Tibial nerve (tissue), 4 donors: ENCODE results near the gene ATP5F1C. TPM values are rescaled to one million over a fixed set of nuclear protein-coding genes. Genes with fewer than 3 reads are reported as not detected.
"Not testable (repeated sequence)": the region's sequence is repeated elsewhere in the genome, so short reads cannot be mapped to it uniquely, and the experiment has no call there.

ENCODE experiments used
- DNase-seq, 2 donors: peaks; one replicate each; pipeline ENCODE4 v3.0.0-alpha.2; 2019; ENCODE audit warnings: low spot score in 2 of 2
- H3K27ac ChIP-seq, 4 donors: fragments of 200-600 bp; sonication (generic) in 3 of 4; one replicate each; pipeline ENCODE4 v1.5.1; 2017 to 2019; ENCODE audit warnings: mild to moderate bottlenecking in 1 of 4
- H3K27me3 ChIP-seq, 2 donors: fragments of 200-600 bp; sonication (generic) in 1 of 2; one replicate each; pipeline versions ENCODE4 v1.5.1 to v1.6.0; 2017 to 2019
- H3K36me3 ChIP-seq, 3 donors: fragments of 200-600 bp; sonication (generic); one replicate each; pipeline ENCODE4 v1.5.1; 2018 to 2019
- H3K4me1 ChIP-seq, 4 donors: fragments of 200-600 bp; sonication (generic) in 3 of 4; one replicate each; pipeline ENCODE4 v1.5.1; 2017 to 2019
- H3K4me3 ChIP-seq, 4 donors: fragments of 200-600 bp; sonication (generic) in 3 of 4; one replicate each; pipeline ENCODE4 v1.5.1; 2017 to 2019; ENCODE audit warnings: mild to moderate bottlenecking in 1 of 4, moderate library complexity in 1 of 4
- H3K9me3 ChIP-seq, 4 donors: fragments of 200-600 bp; sonication (generic) in 3 of 4; one replicate each; pipeline ENCODE4 v1.5.1; 2017 to 2019
- CTCF ChIP-seq, 5 experiments: fragments of 200-600 bp in 3 of 5; fragments of 450-650 bp in 2 of 5; sonication (generic) in 3 of 5; IDR thresholded peaks; one replicate each; pipeline ENCODE4 v1.5.1; 2016 to 2019; ENCODE audit warnings: antibody characterized with exemption in 5 of 5, mild to moderate bottlenecking in 3 of 5, moderate library complexity in 2 of 5
- EP300 ChIP-seq, 2 donors: sonication (generic); formaldehyde crosslinking; IDR thresholded peaks; one replicate each; pipeline ENCODE4 v1.6.1; 2017; ENCODE audit warnings: antibody characterized with exemption in 2 of 2, mild to moderate bottlenecking in 1 of 2
- POLR2A ChIP-seq, 2 donors: fragments of 450-650 bp; IDR thresholded peaks; one replicate each; pipeline ENCODE4 v1.6.1; 2017; ENCODE audit warnings: antibody characterized with exemption in 2 of 2, mild to moderate bottlenecking in 2 of 2, moderate library complexity in 2 of 2
- WGBS, 2 donors: methylation state at CpG; one replicate each; pipeline ENCODE4 v1.1.5; 2018; 5-methylcytosine and 5-hydroxymethylcytosine counted together
- total RNA-seq, 4 donors: library from RNA; depleted of rRNA; stranded (reverse); fragments of >200 nt; gene quantifications; one replicate each; pipeline ENCODE4 v1.1.0, GENCODE V29; 2016

Gene ATP5F1C
- total RNA-seq, 4 donors from 2014 or later = 138 to 224 (median 171) TPM

DNA sequence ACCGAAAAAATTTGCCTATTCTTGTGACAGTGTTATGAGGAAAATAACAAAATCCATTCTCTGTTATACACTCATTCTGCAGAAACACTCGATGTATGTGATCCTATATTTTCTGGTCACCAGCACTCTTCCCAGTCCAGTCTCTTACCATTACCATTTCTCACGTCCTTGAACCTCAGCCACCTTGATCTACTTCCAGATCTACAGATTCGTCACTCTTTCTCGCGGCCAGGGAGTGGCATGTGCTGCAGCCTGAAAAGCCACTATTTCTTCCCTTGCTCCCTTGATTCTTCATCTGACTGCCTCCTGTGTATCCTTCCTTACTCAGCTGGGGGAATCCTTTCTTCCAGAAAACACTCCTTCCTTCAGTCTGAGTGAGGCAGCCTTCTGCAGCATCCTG lies 16.2 kb downstream of the ATP5F1C start:
- no peaks in the 10 kb centered on the region for H3K4me1 ChIP-seq
- H3K27me3 ChIP-seq = no peaks in the 10 kb centered on the region
- TF ChIP-seq CTCF (IDR thresholded peaks at IDR 0.05) = no peak
- TF ChIP-seq EP300 (IDR thresholded peaks at IDR 0.05) = no peak
- TF ChIP-seq POLR2A (IDR thresholded peaks at IDR 0.05) = no peak
- no peak overlapping the region for H3K4me3 ChIP-seq
- no peaks in the 10 kb centered on the region for H3K9me3 ChIP-seq
- 94 to 95% methylated on average over 6 of the region's 6 CpGs for WGBS, 2 donors
- no peak overlapping the region for H3K27ac ChIP-seq
- H3K36me3 ChIP-seq = peaks cover 5 to 98% (median 23%) of the 10 kb centered on the region in 3 donors
- DNase-seq = no peak

DNA sequence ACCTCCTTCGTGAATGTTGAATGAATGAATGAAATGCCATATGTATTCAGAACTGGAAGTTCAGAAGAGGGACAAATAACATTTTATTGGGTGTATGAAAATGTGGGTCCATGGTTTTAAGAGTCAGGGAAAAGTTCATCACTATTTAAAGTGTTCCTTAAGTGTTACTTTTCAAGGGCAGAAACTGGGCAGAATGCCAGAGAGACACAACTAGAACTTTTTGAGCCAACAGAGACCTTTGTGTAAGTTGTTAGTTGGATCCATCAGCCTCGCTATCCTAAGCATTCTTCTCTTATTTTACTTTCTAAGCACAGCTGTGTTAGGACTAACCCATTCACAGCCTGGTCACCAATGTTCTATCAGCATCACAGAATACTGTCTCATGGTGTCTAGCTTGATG lies 16.8 kb downstream of the ATP5F1C start:
- Histone ChIP-seq H3K27ac (no peak overlapping the region), H3K36me3 (peaks cover 5 to 93% (median 23%) of the 10 kb centered on the region in 3 donors), H3K9me3 (no peaks in the 10 kb centered on the region), H3K4me1 (no peaks in the 10 kb centered on the region), H3K27me3 (no peaks in the 10 kb centered on the region), H3K4me3 (no peak overlapping the region)
- 45 to 49% methylated on average over 2 of the region's 2 CpGs for WGBS, 2 donors
- TF ChIP-seq CTCF (IDR thresholded peaks at IDR 0.05) = no peak
- TF ChIP-seq EP300 (IDR thresholded peaks at IDR 0.05) = no peak
- TF ChIP-seq POLR2A (IDR thresholded peaks at IDR 0.05) = no peak
- DNase-seq = no peak

DNA sequence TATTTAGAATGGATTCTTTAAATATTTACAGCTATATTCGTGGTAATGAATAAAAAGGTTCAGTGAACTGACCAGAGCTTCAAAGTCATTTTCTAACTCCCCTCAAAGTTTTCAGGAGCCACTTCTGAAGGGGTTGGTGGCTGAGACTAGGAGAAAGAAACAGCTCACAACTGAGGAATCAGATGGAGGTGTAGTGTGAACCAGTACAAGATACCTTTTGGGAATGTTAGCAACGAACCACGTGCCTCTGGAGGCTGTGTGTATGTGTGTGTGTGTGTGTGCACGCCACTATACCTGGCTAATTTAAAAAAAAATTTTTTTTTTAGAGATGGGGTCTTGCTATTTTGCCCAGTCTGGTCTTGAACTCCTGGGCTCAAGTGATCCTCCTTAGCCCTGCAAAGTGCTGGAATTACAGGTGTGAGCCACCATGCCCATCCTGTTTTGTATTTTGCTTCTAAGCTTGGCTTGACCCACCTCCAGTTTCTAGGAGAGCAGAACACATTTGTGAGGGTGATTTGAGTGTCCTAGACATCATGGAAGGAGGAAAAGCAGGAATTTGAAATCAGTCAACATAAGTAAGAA lies 20.8 kb downstream of the ATP5F1C start:
- TF ChIP-seq POLR2A (IDR thresholded peaks at IDR 0.05) = no peak
- TF ChIP-seq CTCF (IDR thresholded peaks at IDR 0.05) = no peak
- TF ChIP-seq EP300 (IDR thresholded peaks at IDR 0.05) = no peak
- Histone ChIP-seq H3K9me3 (no peaks in the 10 kb centered on the region), H3K4me3 (no peak overlapping the region), H3K36me3 (peaks cover 3 to 52% (median 10%) of the 10 kb centered on the region in 3 donors), H3K4me1 (no peaks in the 10 kb centered on the region), H3K27me3 (no peaks in the 10 kb centered on the region), H3K27ac (no peak overlapping the region)
- 73% methylated on average over 4 of the region's 4 CpGs for WGBS, 2 donors
- no peak for DNase-seq

GRCh38 chr10:7810443-7810842 lies 22.5 kb downstream of the ATP5F1C start:
- DNase-seq = no peak
- TF ChIP-seq EP300 (IDR thresholded peaks at IDR 0.05) (no peak), POLR2A (IDR thresholded peaks at IDR 0.05) (no peak), CTCF (IDR thresholded peaks at IDR 0.05) (no peak)
- 82 to 84% methylated on average over 7 of the region's 7 CpGs for WGBS, 2 donors
- Histone ChIP-seq H3K27ac (no peak overlapping the region), H3K27me3 (no peaks in the 10 kb centered on the region), H3K4me1 (no peaks in the 10 kb centered on the region), H3K4me3 (no peak overlapping the region), H3K9me3 (no peaks in the 10 kb centered on the region), H3K36me3 (peaks cover 0 to 36% (median 0%) of the 10 kb centered on the region in 3 donors)

DNA sequence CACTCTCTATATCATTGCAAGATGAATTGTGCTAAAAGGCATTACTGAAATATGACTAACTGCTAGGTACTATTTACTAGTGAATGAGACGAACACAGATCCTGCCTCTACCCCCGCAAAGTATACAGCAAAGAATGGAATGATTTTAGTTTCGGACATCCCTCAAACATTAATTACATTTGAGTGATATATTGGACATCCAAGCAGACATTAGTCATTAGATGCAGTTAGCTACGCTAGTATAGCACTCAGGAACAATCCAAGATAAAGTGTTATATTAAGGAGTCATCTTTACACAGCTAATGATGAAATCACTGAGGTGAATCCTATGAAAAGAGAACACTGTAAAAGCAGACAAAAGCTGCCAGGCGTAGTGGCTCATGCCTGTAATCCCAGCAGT lies 23.0 kb downstream of the ATP5F1C start:
- Histone ChIP-seq H3K27ac (no peak overlapping the region), H3K4me1 (no peaks in the 10 kb centered on the region), H3K36me3 (peaks cover 0 to 30% (median 0%) of the 10 kb centered on the region in 3 donors), H3K27me3 (no peaks in the 10 kb centered on the region), H3K9me3 (no peaks in the 10 kb centered on the region), H3K4me3 (no peak overlapping the region)
- TF ChIP-seq EP300 (IDR thresholded peaks at IDR 0.05) (no peak), CTCF (IDR thresholded peaks at IDR 0.05) (no peak), POLR2A (IDR thresholded peaks at IDR 0.05) (no peak)
- DNase-seq = no peak
- 87 to 88% methylated on average over 5 of the region's 5 CpGs for WGBS, 2 donors

- H3K36me3 ChIP-seq = peaks cover 0 to 23% (median 0%) of the 10 kb centered on the region in 3 donors
- H3K4me1 ChIP-seq, H3K4me3 ChIP-seq, DNase-seq, H3K9me3 ChIP-seq, H3K27ac ChIP-seq, H3K27me3 ChIP-seq: not testable (repeated sequence)
- 70 to 71% methylated on average over 6 to 7 of the region's 7 CpGs for WGBS, 2 donors
Observed at GRCh38 chr10:7811743-7812142, 23.8 kb downstream of the ATP5F1C start.
